H1 (cell line): ENCODE measurements around the gene TMX3. TPM values are rescaled to one million over a fixed set of nuclear protein-coding genes. Genes with fewer than 3 reads are reported as not detected.

Source experiments
- CTCF ChIA-PET: fragments of 300-600 bp; sonication (Branson Sonifier 250); formaldehyde crosslinking; loops from one replicate; lab custom pipeline; 2021; ENCODE audit not compliant: partially characterized antibody; lab: Charles Lee
- POLR2A ChIA-PET: fragments of 300-600 bp; sonication (Branson Sonifier 250); formaldehyde crosslinking; loops from one replicate; lab custom pipeline; 2021; ENCODE audit warnings: inconsistent platforms; ENCODE audit not compliant: partially characterized antibody; lab: Charles Lee
- DNase-seq, 2 experiments: peaks; one replicate each; pipeline versions ENCODE4 v3.0.0 to v3.0.0-alpha.2; 2010 to 2022; ENCODE audit warnings: low spot score in 2 of 2, low read depth in 1 of 2, mixed read lengths in 1 of 2
- FAIRE-seq: peaks from 2 replicates; lab custom pipeline; 2011; peaks lifted over from hg19 to GRCh38; lab: Jason Lieb, UNC
- H2AFZ ChIP-seq: 2 replicates; pipeline ENCODE4 v1.8.1; 2012; ENCODE audit warnings: low read length, inconsistent platforms
- H2AK5ac ChIP-seq: 2 replicates; pipeline ENCODE4 v1.6.1; 2013; ENCODE audit warnings: low read depth, low read length
- H2BK120ac ChIP-seq: replicated peaks from 2 replicates; pipeline ENCODE3; 2013; ENCODE audit warnings: low read depth, low read length, inconsistent platforms
- H2BK12ac ChIP-seq: 2 replicates; pipeline ENCODE4 v1.6.1; 2013; ENCODE audit warnings: low read depth, low read length
- H2BK15ac ChIP-seq: 2 replicates; pipeline ENCODE4 v1.6.1; 2013; ENCODE audit warnings: low read length
- H2BK20ac ChIP-seq: 2 replicates; pipeline ENCODE4 v1.6.1; 2013; ENCODE audit warnings: low read length
- H2BK5ac ChIP-seq: 2 replicates; pipeline ENCODE4 v1.6.1; 2013; ENCODE audit warnings: low read depth, low read length
- H3K14ac ChIP-seq: 2 replicates; pipeline ENCODE4 v1.6.1; 2013; ENCODE audit warnings: inconsistent platforms; ENCODE audit not compliant: insufficient read length
- H3K18ac ChIP-seq: 2 replicates; pipeline ENCODE4 v1.6.1; 2013; ENCODE audit warnings: low read length; ENCODE audit errors: extremely low read depth
- H3K23ac ChIP-seq: 2 replicates; pipeline ENCODE4 v1.6.1; 2013; ENCODE audit warnings: inconsistent platforms; ENCODE audit not compliant: insufficient read length
- H3K23me2 ChIP-seq: 2 replicates; pipeline ENCODE4 v1.6.1; 2013; ENCODE audit warnings: low read depth, low read length
- H3K27ac ChIP-seq: 2 replicates; pipeline ENCODE4 v1.6.1; 2011; ENCODE audit warnings: low read depth, low read length, inconsistent platforms
- H3K27me3 ChIP-seq, 4 experiments: replicated peaks in 1 of 4; 1 replicate in 1 of 4; 2 replicates in 3 of 4; pipeline versions ENCODE4 v1.6.1 to v1.8.1; 2011 to 2013; ENCODE audit warnings: low read length in 3 of 4, mild to moderate bottlenecking in 3 of 4, inconsistent platforms in 2 of 4, mixed read lengths in 2 of 4, moderate library complexity in 1 of 4; ENCODE audit not compliant: control insufficient read depth in 3 of 4, insufficient read depth in 3 of 4; ENCODE audit errors: extremely low read depth in 1 of 4
- H3K36me3 ChIP-seq, 4 experiments: 2 replicates each; pipeline versions ENCODE4 v1.6.1 to v1.8.1; 2011 to 2013; ENCODE audit warnings: mild to moderate bottlenecking in 4 of 4, low read length in 3 of 4, moderate library complexity in 2 of 4, control low read depth in 1 of 4, inconsistent platforms in 1 of 4; ENCODE audit not compliant: insufficient read depth in 4 of 4, control insufficient read depth in 2 of 4
- H3K4ac ChIP-seq: replicated peaks from 2 replicates; pipeline ENCODE3; 2013; ENCODE audit warnings: low read length, low read depth, mixed read lengths, inconsistent platforms; ENCODE audit not compliant: insufficient read length
- H3K4me1 ChIP-seq, 4 experiments: replicated peaks in 1 of 4; 1 replicate in 1 of 4; 2 replicates in 3 of 4; pipeline versions ENCODE4 v1.6.1 to v1.8.1; 2011 to 2013; ENCODE audit warnings: low read length in 3 of 4, inconsistent platforms in 2 of 4, mixed read lengths in 1 of 4; ENCODE audit not compliant: insufficient read depth in 4 of 4, control insufficient read depth in 3 of 4
- H3K4me2 ChIP-seq, 2 experiments: 2 replicates each; pipeline versions ENCODE4 v1.6.1 to v1.8.1; 2011 to 2013; ENCODE audit warnings: low read depth in 2 of 2, low read length in 2 of 2, control low read depth in 1 of 2, inconsistent platforms in 1 of 2, mild to moderate bottlenecking in 1 of 2; ENCODE audit not compliant: insufficient read depth in 1 of 2
- H3K4me3 ChIP-seq, 4 experiments: fragments of 200-600, 300-600 bp in 1 of 4; sonication (generic), shearing (Covaris generic), sonication (Bioruptor Twin) in 1 of 4; 2 replicates each; pipeline versions ENCODE4 v1.5.1 to v1.8.1; 2011 to 2016; ENCODE audit warnings: low read length in 4 of 4, low read depth in 3 of 4, control low read depth in 2 of 4, inconsistent platforms in 2 of 4, mild to moderate bottlenecking in 2 of 4, mixed read lengths in 1 of 4, moderate library complexity in 1 of 4; ENCODE audit not compliant: insufficient read depth in 2 of 4; ENCODE audit errors: extremely low read depth in 1 of 4
- H3K56ac ChIP-seq: replicated peaks from 2 replicates; pipeline ENCODE3; 2013; ENCODE audit warnings: low read depth, mild to moderate bottlenecking, mixed read lengths, low read length, inconsistent platforms; ENCODE audit not compliant: insufficient read length
- H3K79me1 ChIP-seq: 2 replicates; pipeline ENCODE4 v1.6.1; 2013; ENCODE audit warnings: low read depth, low read length, control low read depth
- H3K79me2 ChIP-seq, 2 experiments: 2 replicates each; pipeline versions ENCODE4 v1.6.1 to v1.8.1; 2012 to 2013; ENCODE audit warnings: low read length in 2 of 2, mild to moderate bottlenecking in 2 of 2, inconsistent platforms in 1 of 2; ENCODE audit not compliant: insufficient read depth in 2 of 2, control insufficient read depth in 1 of 2
- H3K9ac ChIP-seq, 4 experiments: replicated peaks in 1 of 4; 1 replicate in 1 of 4; 2 replicates in 3 of 4; pipeline versions ENCODE4 v1.6.1 to v1.8.1; 2011 to 2013; ENCODE audit warnings: low read depth in 3 of 4, low read length in 3 of 4, control low read depth in 2 of 4, mild to moderate bottlenecking in 2 of 4, moderate library complexity in 2 of 4, inconsistent platforms in 1 of 4; ENCODE audit errors: extremely low read depth in 1 of 4
- H3K9me3 ChIP-seq, 2 experiments: 2 replicates each; pipeline versions ENCODE4 v1.6.1 to v1.8.1; 2012 to 2013; ENCODE audit warnings: mild to moderate bottlenecking in 2 of 2, moderate library complexity in 2 of 2, control low read depth in 1 of 2, inconsistent platforms in 1 of 2, low read depth in 1 of 2, low read length in 1 of 2, mixed read lengths in 1 of 2; ENCODE audit not compliant: insufficient read depth in 2 of 2
- H4K20me1 ChIP-seq, 2 experiments: replicated peaks in 1 of 2; 2 replicates each; pipeline versions ENCODE3 to v1.8.1; 2011 to 2013; ENCODE audit warnings: inconsistent platforms in 2 of 2, low read length in 2 of 2, mild to moderate bottlenecking in 1 of 2; ENCODE audit not compliant: insufficient read depth in 2 of 2, control insufficient read depth in 1 of 2
- H4K5ac ChIP-seq: 2 replicates; pipeline ENCODE4 v1.6.1; 2013; ENCODE audit warnings: low read length, low read depth, mixed read lengths, inconsistent platforms; ENCODE audit not compliant: insufficient read length
- H4K8ac ChIP-seq: 2 replicates; pipeline ENCODE4 v1.8.0; 2013; ENCODE audit warnings: mild to moderate bottlenecking, moderate library complexity, low read length, inconsistent platforms; ENCODE audit not compliant: insufficient read depth; ENCODE audit errors: extremely low read depth
- H4K91ac ChIP-seq: replicated peaks from 2 replicates; pipeline ENCODE3; 2013; ENCODE audit warnings: low read length, mixed read lengths, inconsistent platforms; ENCODE audit not compliant: insufficient read length
- ASH2L ChIP-seq: fragments of 200-600, 300-600 bp; sonication (generic); IDR thresholded peaks from one replicate; pipeline ENCODE4 v1.7.1; 2017; ENCODE audit warnings: low read length
- BRCA1 ChIP-seq: IDR thresholded peaks from 2 replicates; pipeline ENCODE4 v1.6.1; 2012; ENCODE audit warnings: low read depth, low read length, improper control_type of control experiment
- CBX5 ChIP-seq: fragments of 300-800, 300-1000 bp; sonication (generic); IDR thresholded peaks from 2 replicates; pipeline ENCODE4 v1.7.1; 2016; ENCODE audit warnings: antibody characterized with exemption, low read length, low read depth
- CHD1 ChIP-seq: IDR thresholded peaks from 2 replicates; pipeline ENCODE4 v1.6.1; 2012; ENCODE audit warnings: low read depth, low read length, improper control_type of control experiment
- EZH2 ChIP-seq: fragments of 200-600 bp; sonication (generic); IDR thresholded peaks from 2 replicates; pipeline ENCODE4 v1.7.1; 2012; ENCODE audit warnings: low read depth, mild to moderate bottlenecking, moderate library complexity, low read length, inconsistent platforms; ENCODE audit not compliant: severe bottlenecking
- FOSL1 ChIP-seq: IDR thresholded peaks from 2 replicates; pipeline ENCODE4 v1.6.1; 2011; ENCODE audit warnings: mild to moderate bottlenecking, low read depth, low read length, moderate library complexity; ENCODE audit not compliant: insufficient read depth
- GTF2F1 ChIP-seq: IDR thresholded peaks from 2 replicates; pipeline ENCODE4 v1.6.1; 2012; ENCODE audit warnings: low read depth, low read length, improper control_type of control experiment, borderline replicate concordance
- JUND ChIP-seq: IDR thresholded peaks from 2 replicates; pipeline ENCODE4 v1.6.1; 2011; ENCODE audit warnings: mild to moderate bottlenecking, improper control_type of control experiment, low read length
- KDM5A ChIP-seq: fragments of 200-600 bp; IDR thresholded peaks from 2 replicates; pipeline ENCODE4 v1.7.1; 2012; ENCODE audit warnings: mild to moderate bottlenecking, low read length, inconsistent platforms, mixed read lengths
- NRF1 ChIP-seq: IDR thresholded peaks from 2 replicates; pipeline ENCODE4 v1.6.1; 2011; ENCODE audit warnings: mild to moderate bottlenecking, low read depth, low read length, improper control_type of control experiment
- POLR2A ChIP-seq, 2 experiments: IDR thresholded peaks; 1 replicate in 1 of 2; 2 replicates in 1 of 2; pipeline ENCODE4 v1.6.1; 2011; ENCODE audit warnings: low read depth in 2 of 2, low read length in 2 of 2, mild to moderate bottlenecking in 2 of 2; ENCODE audit errors: control extremely low read depth in 1 of 2
- SAP30 ChIP-seq: fragments of 300-600 bp; sonication (generic); IDR thresholded peaks from 2 replicates; pipeline ENCODE4 v1.7.1; 2012; ENCODE audit warnings: low read length, moderate library complexity, mild to moderate bottlenecking, inconsistent platforms; ENCODE audit not compliant: insufficient read depth, insufficient replicate concordance
- SIX5 ChIP-seq: IDR thresholded peaks from 2 replicates; pipeline ENCODE4 v1.6.1; 2011; ENCODE audit warnings: mild to moderate bottlenecking, low read depth, low read length
- SUZ12 ChIP-seq: fragments of 200-600 bp; sonication (generic); IDR thresholded peaks from 2 replicates; pipeline ENCODE4 v1.6.1; 2012; ENCODE audit warnings: mild to moderate bottlenecking, inconsistent platforms, low read length, moderate library complexity, mixed read lengths
- YY1 ChIP-seq: IDR thresholded peaks from 2 replicates; pipeline ENCODE4 v1.6.1; 2011; ENCODE audit warnings: low read depth, mild to moderate bottlenecking, low read length
- ZNF274 ChIP-seq: IDR thresholded peaks from 2 replicates; pipeline ENCODE4 v1.7.0; 2012; ENCODE audit warnings: low read length, borderline replicate concordance; ENCODE audit errors: extremely low read depth
- WGBS, 2 experiments: shearing (Covaris generic) in 1 of 2; methylation state at CpG; one replicate each; pipeline versions ENCODE4 v1.1.6 to v1.1.7; 2013 to 2015; ENCODE audit warnings: low lambda C conversion rate in 2 of 2, mixed read lengths in 2 of 2, inconsistent platforms in 1 of 2, low coverage in 1 of 2, missing lambda C conversion rate in 1 of 2; ENCODE audit not compliant: insufficient replicate concordance in 2 of 2, insufficient coverage in 1 of 2, insufficient read length in 1 of 2; ENCODE audit errors: extremely low coverage in 1 of 2, missing lambda C conversion rate in 1 of 2; 5-methylcytosine and 5-hydroxymethylcytosine counted together
- polyA plus RNA-seq, 7 experiments: library from polyadenylated mRNA; depleted of rRNA in 3 of 7; stranded (reverse) in 5 of 7; unstranded in 2 of 7; fragments of >200 nt in 5 of 7; fragments of 200-250 nt in 2 of 7; gene quantifications; 1 replicate in 5 of 7; 2 replicates in 1 of 7; 4 replicates in 1 of 7; pipeline versions ENCODE4 v1.2.1 to v1.2.3, GENCODE V29; 2011 to 2013; ENCODE audit warnings: missing spikeins in 2 of 7, mixed read lengths in 2 of 7
- total RNA-seq: library from RNA; stranded (reverse); fragmentation: NEBNext Ultra II Directional; extraction: Animal tissue kit (Norgen Biotek cat#: 25700); gene quantifications from 2 replicates; pipeline ENCODE4 v1.2.1, GENCODE V29; 2021

The TMX3 gene
- total and polyA plus RNA-seq, 2 of the 8 experiments (the other 6 are each of a cell fraction or from before 2014, with no cell fraction given): 12.6 to 29.0 TPM

DNA sequence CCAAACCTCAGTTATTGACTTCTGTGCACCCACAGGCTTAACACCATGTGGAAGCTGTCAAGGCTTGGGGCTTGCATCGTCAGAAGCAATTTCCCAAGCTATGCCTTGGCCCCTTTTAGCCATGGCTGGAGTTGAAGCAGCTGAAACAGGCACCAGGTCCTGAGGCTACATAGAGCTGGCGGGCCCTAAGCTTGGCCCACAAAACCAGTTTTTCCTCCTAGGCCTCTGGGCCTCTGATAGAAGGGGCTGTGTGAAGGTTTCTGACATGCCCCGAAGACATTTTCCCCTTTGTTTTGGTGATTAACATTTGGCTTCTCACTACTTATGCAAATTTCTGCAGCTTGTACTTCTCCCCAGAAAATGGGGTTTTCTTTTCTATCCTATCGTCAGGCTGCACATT lies 9.1 kb upstream of the TMX3 start:
- no peak overlapping the region for H2BK20ac ChIP-seq
- H4K91ac ChIP-seq: no peak overlapping the region
- H3K4ac ChIP-seq: no peak overlapping the region
- H4K5ac ChIP-seq: no peak overlapping the region
- FAIRE-seq (no peak), DNase-seq (no peak)
- no peak overlapping the region for H4K8ac ChIP-seq
- H3K23me2 ChIP-seq: no peaks in the 10 kb centered on the region
- H3K14ac ChIP-seq: no peak overlapping the region
- H3K9ac ChIP-seq: no peak overlapping the region
- H2AFZ ChIP-seq: no peak overlapping the region
- no peak overlapping the region for H3K27ac ChIP-seq
- no peak overlapping the region; a peak in 1 of 4 replicates for H3K4me2 ChIP-seq
- no peaks in the 10 kb centered on the region for H3K79me1 ChIP-seq
- no peak overlapping the region for H2AK5ac ChIP-seq
- H3K18ac ChIP-seq: no peak overlapping the region
- CTCF ChIA-PET: interaction anchor here (1.0 kb wide), 1 partner anchor 10 kb away, joined by 3 read pairs; no protein-coding TSS in a partner anchor
- no peak overlapping the region for H3K56ac ChIP-seq
- no peak overlapping the region for H2BK5ac ChIP-seq
- H3K23ac ChIP-seq: no peak overlapping the region
- H3K36me3 ChIP-seq: no peaks in the 10 kb centered on the region
- WGBS, 2 experiments: 69% methylated on average over 4 of the region's 4 CpGs; no CpG with 5 or more reads in 1 of the 2 experiments
- no peaks in the 10 kb centered on the region for H4K20me1 ChIP-seq
- no peak overlapping the region for H2BK12ac ChIP-seq
- H3K4me3 ChIP-seq: no peak overlapping the region
- H3K4me1 ChIP-seq: peaks cover 0 to 3% (median 0%) of the 10 kb centered on the region in 4 experiments; a peak in 3 of 7 replicates
- H2BK15ac ChIP-seq: no peak overlapping the region
- no peak overlapping the region for H2BK120ac ChIP-seq
- no peaks in the 10 kb centered on the region for H3K79me2 ChIP-seq
- H3K9me3 ChIP-seq: no peaks in the 10 kb centered on the region
- no peaks in the 10 kb centered on the region for H3K27me3 ChIP-seq
- POLR2A ChIA-PET: no interaction called here
- TF ChIP-seq ASH2L: no peak
- TF ChIP-seq NRF1: no peak
- TF ChIP-seq GTF2F1: no peak
- no peak for TF ChIP-seq JUND
- TF ChIP-seq YY1: no peak
- TF ChIP-seq CHD1: no peak
- TF ChIP-seq SIX5: no peak
- no peak for TF ChIP-seq POLR2A (IDR thresholded peaks at IDR 0.05; ENCODE audit: control extremely low read depth in 1 of 2, low read depth in 2 of 2, low read length in 2 of 2)
- no peak for TF ChIP-seq FOSL1
- TF ChIP-seq EZH2: no peak
- TF ChIP-seq KDM5A: no peak
- no peak for TF ChIP-seq BRCA1
- no peak for TF ChIP-seq SUZ12
- TF ChIP-seq ZNF274: no peak
- TF ChIP-seq SAP30: no peak
- TF ChIP-seq CBX5: no peak
